ENCODE results near the gene USH1G.

GRCh38 chr17:74907012-74907411, 16.0 kb downstream of the USH1G start:
- TF ChIP-seq CTCF (optimal IDR thresholded peaks at IDR 0.05 in 1 of 3, IDR thresholded peaks at IDR 0.05 in 1 of 3, conservative IDR thresholded peaks at IDR 0.05 in 1 of 3; ENCODE audit: extremely low read depth in 1 of 3, insufficient read depth in 2 of 3, low read length in 3 of 3) (no peak), EZH2 (IDR thresholded peaks at IDR 0.05; ENCODE audit: low read length) (no peak)

All from keratinocyte (primary cell).